HCEC 1CT (cell line): ENCODE results near the gene IFITM2.
"Not testable (repeated sequence)": the region's sequence is repeated elsewhere in the genome, so short reads cannot be mapped to it uniquely, and the experiment has no call there.

ENCODE experiments used
- DNase-seq: peaks from one replicate; pipeline ENCODE4 v3.0.0-alpha.2; 2017

The IFITM2 gene

DNA sequence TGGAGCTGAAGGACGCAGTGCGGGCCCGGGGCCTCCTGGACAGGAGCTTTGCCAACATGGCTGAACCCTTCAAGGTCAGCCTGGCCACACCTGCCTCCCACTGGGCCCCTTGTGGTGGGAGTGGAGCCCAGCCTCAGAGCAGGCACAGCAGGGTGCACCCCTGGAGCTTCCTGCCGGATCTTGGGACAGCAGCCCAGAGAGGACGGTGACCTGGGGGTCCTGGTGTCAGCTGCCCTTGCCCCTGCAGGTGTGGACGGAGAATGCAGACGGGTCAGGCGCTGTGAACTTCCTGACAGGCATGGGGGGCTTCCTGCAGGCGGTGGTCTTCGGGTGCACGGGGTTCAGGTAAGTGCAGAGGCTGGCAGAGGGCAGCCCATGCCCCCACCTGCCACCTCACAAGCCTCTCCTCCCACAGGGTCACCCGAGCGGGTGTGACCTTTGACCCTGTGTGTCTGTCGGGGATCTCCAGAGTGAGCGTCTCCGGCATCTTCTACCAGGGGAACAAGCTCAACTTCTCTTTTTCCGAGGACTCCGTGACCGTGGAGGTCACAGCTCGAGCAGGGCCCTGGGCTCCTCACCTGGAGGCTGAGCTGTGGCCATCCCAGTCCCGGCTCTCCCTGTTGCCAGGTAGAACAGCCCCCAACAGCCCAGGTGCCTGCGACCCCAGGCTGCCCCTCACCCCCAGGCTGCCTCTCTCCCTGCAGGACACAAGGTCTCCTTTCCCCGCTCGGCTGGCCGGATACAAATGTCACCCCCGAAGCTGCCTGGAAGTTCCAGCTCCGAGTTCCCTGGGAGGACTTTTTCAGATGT is 13.6 kb upstream of the IFITM2 start:
- DNase-seq, result no peak

DNA sequence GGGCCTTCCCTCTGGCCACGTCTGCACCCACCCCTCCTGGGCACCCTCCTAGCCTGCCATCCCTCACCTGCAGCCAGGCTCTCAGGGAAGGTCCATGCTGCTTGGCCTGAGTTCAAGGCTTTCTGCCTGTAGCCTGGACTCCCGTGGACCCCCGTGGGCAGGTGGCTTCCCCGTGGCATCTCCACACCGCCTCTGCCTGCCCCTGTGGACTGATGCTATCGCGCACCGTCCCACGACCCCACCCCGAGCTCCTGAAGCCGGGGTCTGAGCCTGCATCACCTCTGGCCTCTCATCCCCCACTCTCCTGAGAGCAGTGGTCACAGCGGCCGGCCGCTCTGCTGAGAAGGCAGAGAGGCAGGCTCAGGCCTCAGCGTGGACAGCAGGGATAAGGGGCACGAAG is 12.8 kb upstream of the IFITM2 start:
- DNase-seq, result no peak

DNA sequence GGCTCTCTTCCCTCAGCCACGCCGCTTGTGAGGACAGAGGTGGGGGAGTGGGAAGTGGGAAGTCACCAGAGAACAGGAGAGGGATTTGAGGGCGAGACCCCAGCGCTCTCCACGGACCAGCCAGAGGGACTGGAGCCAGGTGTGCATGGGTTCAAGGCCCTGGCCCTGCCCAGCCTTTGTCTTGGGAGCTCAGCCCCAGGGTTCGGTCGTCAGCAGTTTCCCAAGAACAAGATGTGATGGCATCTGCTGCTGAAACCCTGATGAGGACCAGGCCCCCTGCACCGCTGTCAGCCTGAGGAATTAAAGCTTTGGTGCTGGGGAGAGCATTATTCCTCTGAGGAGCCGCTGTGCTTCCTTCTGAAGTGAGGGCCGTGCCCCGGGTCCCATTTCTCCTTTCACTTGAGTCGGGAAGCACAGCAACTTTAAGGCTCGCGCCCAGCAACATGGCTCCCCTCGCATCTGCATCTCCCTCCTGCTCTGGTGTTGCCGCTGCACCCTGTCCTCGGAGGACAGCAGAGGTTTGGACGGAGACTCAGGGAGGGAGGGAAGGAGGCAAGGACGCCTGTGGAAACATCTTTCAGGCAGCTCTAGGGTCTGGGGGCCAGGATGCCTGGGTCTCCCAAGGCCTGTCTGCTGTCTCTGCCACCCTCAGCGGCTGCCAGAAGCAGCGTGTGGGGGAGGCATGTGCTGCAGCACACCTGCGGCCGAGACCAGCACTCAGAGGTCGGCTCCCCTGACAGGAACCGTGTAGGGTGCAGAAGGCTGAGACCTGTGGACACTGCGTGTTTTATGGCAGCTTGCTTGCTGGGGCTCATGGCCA is 12.1 kb upstream of the IFITM2 start:
- DNase-seq, result no peak

DNA sequence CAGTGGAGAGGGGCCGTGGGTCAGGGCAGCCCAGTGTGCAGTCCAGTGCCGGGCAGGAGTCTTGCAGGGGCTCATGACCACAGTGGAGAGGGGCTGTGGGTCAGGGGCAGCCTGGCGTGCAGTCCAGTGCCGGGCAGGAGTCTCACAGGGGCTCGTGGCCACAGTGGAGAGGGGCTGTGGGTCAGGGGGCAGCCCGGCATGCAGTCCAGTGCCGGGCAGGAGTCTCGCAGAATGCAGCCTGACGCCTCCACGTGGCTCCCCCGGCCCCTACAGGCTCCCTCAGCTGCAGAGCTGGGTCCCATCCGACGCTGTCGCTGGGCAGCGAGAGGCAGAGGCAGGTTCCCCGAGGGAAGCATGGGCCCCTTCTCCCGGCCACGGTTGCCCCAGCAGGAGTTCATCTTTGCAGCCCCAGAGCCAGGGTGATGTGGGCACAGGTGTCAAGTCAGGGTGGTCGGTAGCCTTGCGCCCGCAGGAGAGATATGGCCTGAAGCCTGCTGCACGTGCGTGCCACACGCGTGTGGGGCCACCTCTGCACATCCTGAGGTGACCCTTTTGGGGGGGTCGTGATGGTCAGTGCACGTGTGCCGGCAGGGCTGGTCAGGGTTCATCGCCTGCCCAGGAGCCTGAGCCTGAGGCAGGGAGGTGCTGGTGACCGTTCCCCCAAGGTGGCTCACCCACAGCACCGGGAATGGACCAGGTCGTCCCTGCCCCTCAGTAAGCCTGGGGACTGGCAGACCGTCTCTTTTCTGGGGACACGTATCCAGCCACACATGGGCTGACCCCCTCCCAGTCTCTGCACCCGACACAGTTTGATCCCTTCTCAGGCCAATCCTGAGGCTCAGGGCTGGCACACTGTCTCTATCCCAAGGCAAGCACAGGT is 11.2 kb upstream of the IFITM2 start:
- no peak for DNase-seq

DNA sequence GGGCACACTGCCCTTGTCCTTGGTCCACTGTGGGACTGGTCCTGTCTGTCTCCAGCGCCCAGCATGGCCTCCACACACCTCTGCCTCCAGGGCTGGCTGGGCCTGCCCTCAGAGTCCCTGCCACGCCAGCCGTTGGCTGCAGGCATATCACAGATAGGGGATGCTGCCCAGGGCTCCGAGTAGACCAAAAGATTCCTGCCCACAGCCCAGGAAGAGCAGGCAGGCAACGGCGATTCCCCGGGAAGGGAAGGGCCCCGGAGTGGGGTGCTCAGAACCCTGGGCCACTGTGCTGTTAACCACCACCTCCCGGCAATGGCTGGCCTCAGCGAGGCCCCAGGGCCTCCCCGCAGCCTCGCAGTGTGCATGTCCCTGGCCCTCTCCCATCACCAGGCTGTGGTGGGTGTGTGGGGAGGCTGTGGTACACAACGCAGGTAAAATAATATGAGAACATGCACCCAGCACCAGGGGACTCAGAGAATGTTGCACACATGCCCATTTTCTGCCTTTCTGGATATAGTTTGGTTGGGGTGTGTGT is 10.5 kb upstream of the IFITM2 start:
- no peak for DNase-seq

DNA sequence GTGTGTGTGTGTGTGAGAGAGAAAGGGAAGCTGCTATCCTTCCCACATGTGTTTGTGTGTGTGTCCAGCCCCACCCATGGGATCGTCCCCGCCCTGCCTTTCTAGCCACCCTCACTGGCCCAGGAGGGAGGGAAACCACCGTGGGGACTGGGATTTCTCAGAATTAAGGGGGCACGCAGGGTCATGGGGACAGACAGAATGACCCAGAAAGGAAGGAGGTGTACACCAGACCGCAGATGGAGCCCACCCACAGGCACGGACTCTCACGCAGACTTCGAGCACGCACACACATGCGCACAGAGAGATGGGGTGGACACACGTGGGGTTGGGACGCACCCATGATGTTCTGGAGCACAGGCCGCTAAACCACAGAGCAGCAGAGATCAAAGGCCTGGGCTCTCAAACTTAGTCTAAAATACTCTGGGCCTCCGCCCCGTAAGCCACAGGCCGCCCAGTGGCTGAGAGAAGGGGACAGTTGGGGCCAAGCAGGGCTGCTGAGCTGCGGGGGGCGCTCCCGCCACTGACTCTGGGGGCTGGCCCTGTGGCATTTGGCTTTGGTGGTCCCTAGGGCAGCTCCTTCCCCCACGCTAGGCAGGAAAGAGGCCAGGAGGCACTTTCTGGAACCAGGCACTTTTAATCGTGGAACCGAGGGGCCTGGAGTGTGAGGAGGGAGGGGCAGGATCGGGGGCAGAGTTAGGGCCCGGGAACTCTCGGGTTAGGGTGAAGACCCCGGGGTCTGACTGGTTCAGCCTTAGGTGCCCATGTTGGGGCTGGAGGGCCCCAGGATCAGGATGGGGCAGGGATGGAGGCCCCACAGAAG is 9.8 kb upstream of the IFITM2 start:
- no peak for DNase-seq

DNA sequence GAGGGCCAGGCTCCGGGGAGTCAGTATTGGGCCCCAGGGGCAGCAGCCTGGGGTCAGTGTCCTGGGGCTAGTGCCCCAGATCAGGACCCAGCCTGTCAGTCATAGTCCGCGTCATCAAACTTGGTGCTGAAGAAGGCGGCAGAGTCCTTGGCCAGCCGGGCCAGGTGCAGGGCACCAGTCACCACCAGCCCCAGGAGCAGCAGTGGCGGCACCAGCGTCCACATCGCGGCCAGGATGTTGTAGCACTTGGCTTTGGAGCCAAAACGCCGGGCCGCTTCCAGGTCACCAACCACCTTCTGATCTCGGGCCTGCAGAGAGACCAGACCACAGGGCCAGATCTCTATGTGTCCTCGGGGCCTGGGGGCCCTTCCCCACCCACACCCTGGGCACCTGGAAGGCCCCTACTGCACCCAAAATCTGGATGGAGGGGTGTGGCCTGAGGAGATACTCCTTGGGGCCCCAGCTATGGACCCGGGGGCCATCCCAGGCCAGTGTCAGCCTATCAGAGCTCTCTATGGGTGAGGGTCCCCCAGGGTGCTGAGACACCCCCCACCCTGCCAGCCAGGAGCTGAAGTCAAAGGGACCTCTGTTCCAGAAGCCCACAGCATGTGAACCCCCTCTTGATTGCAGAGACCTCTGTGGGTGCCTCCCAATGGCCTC is 9.1 kb upstream of the IFITM2 start:
- DNase-seq, result no peak

DNA sequence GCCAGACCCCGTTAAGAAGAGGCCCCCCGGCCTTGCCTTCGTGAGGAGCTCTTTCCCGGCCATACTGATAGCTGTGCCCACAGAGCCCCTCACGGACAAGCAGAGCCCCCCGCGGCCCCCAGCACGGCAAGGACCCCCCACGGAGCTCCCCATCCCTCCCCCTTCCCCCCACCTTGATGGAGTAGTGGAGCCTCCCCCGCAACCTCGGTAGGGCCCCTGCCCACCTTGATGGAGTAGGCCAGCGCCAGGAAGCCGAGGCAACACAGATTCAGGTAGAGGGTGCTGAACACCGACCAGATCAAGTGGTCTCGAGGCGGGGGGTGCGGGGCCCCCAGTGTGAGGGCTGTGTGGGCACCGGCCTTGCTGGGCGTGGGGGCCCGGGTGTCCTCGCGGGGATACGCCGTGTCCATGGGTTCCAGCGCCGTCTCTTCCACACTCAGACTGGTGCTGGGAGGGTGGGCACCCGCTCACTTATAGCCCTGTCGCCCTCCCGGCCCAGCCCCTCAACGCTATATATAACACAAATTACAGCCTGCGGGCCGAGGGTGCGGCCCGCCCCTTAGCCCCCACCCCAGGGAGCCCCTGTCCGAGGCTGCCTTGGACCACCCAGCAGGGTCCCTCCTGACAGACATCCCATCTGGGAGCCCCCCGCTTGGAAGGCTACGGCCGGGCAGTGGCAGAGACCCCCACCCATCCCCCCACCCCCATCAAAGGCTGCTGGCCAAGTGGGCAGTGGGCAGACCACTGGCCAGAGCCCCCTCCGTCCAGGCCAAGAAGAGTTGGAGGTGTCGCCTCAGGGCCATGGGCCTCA is 8.3 kb upstream of the IFITM2 start, which contains the start of gene IFITM5:
IFITM5 (minus strand) TSS at position 446 of the 811 bp plus-strand sequence; CDS start at position 410, 36 bp downstream.
- no peak for DNase-seq

DNA sequence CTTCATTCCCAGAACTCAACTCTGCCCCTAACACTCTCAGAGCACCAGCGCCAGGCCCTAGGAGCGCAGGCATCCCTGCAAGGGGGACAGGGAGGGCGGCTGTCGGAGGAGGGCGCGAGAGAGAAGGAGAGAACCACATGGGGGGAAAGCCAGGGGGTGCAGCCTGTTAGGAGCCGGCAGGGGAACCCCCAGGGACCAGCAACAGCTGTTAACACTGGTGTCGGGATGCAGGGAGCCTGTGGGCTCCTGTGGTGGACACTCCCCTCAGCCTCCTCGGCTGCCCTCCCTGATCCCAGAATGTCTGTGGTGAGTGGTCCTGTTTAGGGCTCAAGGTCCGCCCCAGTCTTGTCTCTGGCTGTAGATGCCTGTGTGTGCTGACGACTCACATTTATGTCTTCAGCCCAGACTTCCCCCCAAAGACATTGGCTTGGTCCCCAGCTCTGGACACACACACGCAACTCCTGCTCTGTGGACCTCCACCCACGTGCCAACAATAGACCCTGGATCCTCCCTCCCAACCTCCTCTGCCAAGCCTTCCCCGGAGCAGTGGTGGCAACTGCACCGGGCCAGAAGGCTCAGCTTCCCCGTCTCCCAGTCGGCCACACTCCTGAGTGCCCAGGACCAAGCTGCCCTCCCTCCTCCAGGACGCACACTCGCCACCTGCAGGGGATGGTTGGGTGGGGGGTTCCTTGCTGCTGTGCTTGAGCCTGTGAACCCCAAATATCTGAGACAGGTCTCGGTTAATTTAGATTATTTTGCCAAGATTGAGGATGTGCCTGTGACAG is 7.5 kb upstream of the IFITM2 start:
- peak; percentile 18 for DNase-seq

DNA sequence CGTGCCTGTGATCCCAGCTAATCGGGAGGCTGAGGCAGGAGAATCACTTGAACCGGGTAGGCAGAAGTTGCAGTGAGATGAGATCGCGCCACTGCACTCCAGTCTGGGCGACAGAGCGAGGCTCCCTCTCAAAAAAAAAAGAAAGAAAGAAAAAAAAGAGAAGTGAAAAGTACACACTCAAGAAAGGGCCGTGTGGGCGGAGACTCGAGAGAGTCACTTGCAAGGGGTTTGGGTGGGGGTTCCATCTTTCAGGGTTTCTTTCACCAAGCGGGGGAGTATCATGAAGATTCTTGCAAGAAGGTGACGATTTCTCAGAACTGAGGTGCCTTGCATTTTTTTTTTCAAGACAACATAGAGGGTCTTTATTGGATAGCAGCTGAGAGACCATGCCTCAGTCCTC is 4.3 kb upstream of the IFITM2 start:
- DNase-seq, result no peak

DNA sequence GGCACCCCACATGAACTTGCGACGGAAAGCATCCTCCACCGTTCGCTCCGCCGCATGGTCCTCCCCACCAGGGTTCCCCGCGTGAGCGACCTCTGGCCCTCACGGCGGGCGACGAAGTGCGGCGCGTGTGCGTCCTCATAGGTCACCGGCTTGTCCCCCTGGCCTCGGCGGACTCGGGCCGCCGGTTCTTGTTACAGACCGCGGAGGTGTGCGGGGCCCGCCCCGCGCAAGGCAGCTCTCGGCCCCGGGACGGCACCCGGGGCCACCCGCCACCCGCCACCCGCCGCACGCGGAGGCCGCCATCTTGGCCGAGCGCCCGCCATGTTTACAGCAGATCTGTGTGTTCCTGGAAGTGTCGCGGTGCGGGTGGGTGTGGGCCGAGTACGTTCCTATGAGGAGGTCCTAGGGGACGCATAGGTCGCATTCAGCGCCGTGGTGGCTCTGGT is 3.5 kb upstream of the IFITM2 start:
- DNase-seq, result no peak

DNA sequence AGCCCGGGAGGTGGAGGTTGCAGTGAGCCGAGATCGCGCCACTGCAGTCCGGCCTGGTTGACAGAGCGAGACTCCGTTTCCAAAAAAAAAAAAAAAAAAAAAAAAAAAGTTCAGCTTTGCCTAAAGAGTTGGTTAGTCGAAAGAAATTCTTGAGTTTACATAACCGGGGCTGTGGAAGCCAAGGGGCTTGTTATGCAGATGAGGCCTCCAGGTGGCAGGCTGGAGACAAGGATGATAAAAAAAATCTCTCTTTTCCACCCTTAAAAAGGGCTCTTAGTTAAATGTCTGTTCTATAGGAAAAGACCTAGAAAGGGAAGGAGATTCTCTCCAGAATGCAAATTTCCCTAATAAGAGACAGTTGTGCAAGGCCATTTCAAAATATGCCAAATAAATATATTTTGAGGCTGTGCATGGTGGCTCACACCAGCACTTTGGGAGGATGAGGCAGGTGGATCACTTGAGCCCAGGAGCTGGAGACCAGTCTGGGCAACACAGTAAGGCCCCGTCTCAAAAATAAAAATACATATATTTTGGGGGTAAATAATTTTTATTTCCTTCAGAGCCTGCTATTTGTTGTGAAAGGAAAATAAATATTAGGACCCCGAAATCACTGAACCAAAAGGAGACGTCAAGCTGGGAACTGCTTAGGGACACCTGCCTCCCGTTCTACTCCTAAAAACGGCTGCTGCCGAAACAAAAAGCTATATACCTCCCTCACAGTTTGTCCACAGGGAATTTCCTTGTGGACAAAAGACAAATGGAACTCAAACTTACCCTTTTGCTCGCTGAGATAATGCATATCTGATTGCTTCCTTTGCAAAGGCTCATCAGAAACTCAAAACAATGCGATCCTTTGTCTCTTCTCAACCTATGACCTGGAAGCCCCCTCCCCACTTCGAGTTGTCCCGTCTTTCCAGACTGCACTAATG is 2.4 kb upstream of the IFITM2 start:
- peak; percentile 66 for DNase-seq

DNA sequence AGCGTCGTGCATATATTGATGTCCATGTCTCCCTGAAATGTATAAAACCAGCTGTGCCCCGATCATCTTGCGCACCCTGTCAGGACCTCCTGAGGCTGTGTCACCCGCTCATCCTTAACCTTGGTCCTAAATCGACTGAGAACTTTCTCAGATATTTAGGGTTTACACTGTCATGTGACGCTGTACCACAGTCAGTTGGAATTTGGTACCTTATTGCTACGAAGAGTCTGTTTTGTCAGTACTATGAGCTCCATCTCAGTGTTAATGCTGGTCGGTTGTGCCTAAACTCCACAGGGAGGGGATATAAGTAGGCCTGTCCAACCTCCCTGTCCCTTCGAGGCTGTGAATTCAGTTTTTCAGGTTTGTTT is 1.8 kb upstream of the IFITM2 start:
- DNase-seq, result no peak

DNA sequence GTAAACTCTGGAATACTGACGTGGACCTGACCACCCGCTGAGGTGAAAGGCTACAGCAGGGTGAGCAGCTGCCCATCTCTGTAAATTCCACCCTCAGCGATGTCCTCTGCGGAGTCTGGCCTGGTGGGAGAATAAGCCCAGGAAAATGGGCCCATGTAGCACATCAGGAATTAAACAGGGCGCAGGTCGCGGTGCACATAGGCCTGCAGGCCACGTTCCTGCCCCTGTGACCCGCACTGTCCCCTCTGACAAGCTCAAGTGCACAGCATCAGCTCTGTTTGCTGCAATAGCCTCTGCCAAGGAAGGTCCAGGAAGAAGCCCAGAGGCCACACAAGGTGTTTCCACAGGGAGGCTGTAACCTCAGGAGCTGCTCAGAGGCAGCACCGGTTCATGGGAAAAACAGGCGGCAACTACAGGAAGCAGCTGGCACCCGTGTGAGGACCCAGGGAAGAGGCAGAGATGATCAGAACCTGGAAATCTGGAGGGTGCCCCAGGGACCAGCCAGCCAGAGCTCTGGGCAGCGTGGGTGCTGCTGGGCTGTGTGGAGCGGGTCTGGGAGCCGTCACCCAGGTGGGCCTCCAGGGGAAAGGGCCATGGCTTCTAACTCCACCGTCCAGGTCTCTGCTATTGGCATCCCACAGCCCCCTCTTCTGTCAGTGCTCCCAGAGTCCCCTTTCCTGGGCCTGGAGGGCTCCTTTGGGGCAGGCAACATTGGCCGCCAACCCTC is 808 bp upstream of the IFITM2 start:
- no peak for DNase-seq

DNA sequence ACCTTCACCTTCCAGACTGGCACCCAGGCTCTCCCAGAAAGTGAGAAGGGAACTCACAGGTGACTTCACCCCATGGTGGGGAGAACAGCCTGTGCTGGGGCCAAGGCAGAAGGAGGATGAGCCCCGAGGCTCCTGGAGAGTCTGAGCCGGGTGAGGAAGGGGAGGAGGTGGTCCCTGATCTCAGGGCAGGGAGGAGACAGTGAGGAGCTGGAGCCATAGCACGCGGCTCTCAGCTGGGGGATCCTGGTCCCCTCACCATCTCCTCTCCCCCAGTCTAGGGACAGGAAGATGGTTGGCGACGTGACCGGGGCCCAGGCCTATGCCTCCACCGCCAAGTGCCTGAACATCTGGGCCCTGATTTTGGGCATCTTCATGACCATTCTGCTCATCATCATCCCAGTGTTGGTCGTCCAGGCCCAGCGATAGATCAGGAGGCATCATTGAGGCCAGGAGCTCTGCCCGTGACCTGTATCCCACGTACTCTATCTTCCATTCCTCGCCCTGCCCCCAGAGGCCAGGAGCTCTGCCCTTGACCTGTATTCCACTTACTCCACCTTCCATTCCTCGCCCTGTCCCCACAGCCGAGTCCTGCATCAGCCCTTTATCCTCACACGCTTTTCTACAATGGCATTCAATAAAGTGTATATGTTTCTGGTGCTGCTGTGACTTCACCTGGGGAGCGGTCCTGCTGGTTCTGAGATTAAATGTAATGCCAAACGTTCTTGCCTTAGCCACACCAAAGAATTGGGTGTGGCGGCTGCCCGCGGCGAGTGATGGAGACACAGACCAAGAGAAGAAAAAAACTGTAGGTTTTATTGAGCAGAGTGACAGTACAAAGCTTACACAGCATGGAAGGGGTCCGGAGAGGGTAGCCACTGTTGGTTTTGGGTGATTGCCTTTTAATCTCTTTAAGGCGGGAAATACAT is 1.4 kb downstream of the IFITM2 start:
- not testable (repeated sequence) for DNase-seq

DNA sequence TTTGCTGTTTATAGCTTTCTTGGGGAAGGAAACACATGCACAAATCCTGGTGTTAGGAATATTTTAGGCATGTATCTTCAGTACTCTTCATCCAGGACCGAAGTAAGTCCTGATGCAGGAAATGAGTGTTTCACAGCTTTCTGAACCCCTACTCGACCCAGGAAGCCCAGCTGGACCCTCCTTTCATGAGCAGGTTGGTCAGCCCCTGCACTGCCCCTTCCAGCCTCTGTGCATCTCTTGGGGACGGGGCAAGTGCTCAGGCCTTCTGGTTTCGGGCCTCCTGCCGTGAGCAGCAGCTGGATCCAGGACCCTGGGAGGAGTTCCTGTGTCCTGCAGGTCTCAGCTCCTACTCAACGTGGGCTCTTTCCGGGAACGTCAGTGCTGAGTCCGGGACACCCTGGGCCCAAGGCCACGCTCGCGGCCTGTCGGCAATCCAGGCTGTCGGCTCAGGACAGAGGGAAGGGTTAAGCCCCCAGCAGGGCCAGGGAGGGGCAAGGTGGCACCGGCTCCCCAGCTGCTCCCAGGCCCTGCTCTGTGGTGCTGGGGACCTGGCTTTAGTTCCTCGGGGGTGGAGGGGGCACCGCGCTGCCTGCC is 2.5 kb downstream of the IFITM2 start:
- DNase-seq, result not testable (repeated sequence)
